ENCODE results near the gene SEH1L.
"Not testable (repeated sequence)": the region's sequence is repeated elsewhere in the genome, so short reads cannot be mapped to it uniquely, and the experiment has no call there.

SEH1L gene

GRCh38 chr18:12996661-12997292 lies 49.0 kb downstream of the SEH1L start:
- DNase-seq (ENCODE audit: low read depth) = no peak

- DNase-seq (ENCODE audit: low read depth) = not testable (repeated sequence)
Measured at GRCh38 chr18:12997330-12997729, 49.5 kb downstream of the SEH1L start.

GRCh38 chr18:12998332-12999060 lies 50.7 kb downstream of the SEH1L start:
- DNase-seq (ENCODE audit: low read depth) = no peak

GRCh38 chr18:13003466-13003896 lies 55.7 kb downstream of the SEH1L start:
- no peak for DNase-seq (ENCODE audit: low read depth)

- no peak for DNase-seq (ENCODE audit: low read depth)
Measured at GRCh38 chr18:13004396-13004795, 56.6 kb downstream of the SEH1L start.

- no peak for DNase-seq (ENCODE audit: low read depth)
Measured at GRCh38 chr18:13005289-13005688, 57.5 kb downstream of the SEH1L start.

GRCh38 chr18:13006531-13007247 lies 58.9 kb downstream of the SEH1L start:
- no peak for DNase-seq (ENCODE audit: low read depth)

GRCh38 chr18:13007248-13007560 lies 59.4 kb downstream of the SEH1L start:
- no peak for DNase-seq (ENCODE audit: low read depth)

GRCh38 chr18:13011719-13012118 lies 63.9 kb downstream of the SEH1L start:
- no peak for DNase-seq (ENCODE audit: low read depth)

GRCh38 chr18:13014232-13014631 lies 66.4 kb downstream of the SEH1L start:
- DNase-seq (ENCODE audit: low read depth) = no peak

- no peak for DNase-seq (ENCODE audit: low read depth)
Measured at GRCh38 chr18:13014818-13015217, 67.0 kb downstream of the SEH1L start.

- no peak for DNase-seq (ENCODE audit: low read depth)
Measured at GRCh38 chr18:13017247-13017875, 69.5 kb downstream of the SEH1L start.

GRCh38 chr18:13018374-13018773 lies 70.6 kb downstream of the SEH1L start:
- no peak for DNase-seq (ENCODE audit: low read depth)

- no peak for DNase-seq (ENCODE audit: low read depth)
Measured at GRCh38 chr18:13019301-13019700, 71.5 kb downstream of the SEH1L start.

- DNase-seq (ENCODE audit: low read depth) = no peak
Measured at GRCh38 chr18:13022644-13023043, 74.8 kb downstream of the SEH1L start.

GRCh38 chr18:13025233-13025632 lies 77.4 kb downstream of the SEH1L start:
- no peak for DNase-seq (ENCODE audit: low read depth)

GRCh38 chr18:13026583-13027270 lies 78.9 kb downstream of the SEH1L start:
- DNase-seq (ENCODE audit: low read depth) = no peak

- no peak for DNase-seq (ENCODE audit: low read depth)
Measured at GRCh38 chr18:13028869-13029268, 81.1 kb downstream of the SEH1L start.

GRCh38 chr18:13032173-13032572 lies 84.4 kb downstream of the SEH1L start:
- DNase-seq (ENCODE audit: low read depth) = no peak

- no peak for DNase-seq (ENCODE audit: low read depth)
Measured at GRCh38 chr18:13035249-13035914, 87.6 kb downstream of the SEH1L start.

- no peak for DNase-seq (ENCODE audit: low read depth)
Measured at GRCh38 chr18:13036622-13037320, 89.0 kb downstream of the SEH1L start.
